ENCODE measurements around the gene MCM3AP. TPM values are rescaled to one million over a fixed set of nuclear protein-coding genes. Genes with fewer than 3 reads are reported as not detected.

MCM3AP gene
- total and polyA plus RNA-seq, 4 donors, result 15.5 to 58.1 (median 33.5) TPM

- no peak overlapping the region for H3K4me3 ChIP-seq (ENCODE audit: low read depth in 1 of 3, low read length in 3 of 3)
- peaks cover 0 to 7% (median 0%) of the 10 kb centered on the region in 4 donors for H3K36me3 ChIP-seq (ENCODE audit: control insufficient read depth in 4 of 4, insufficient read depth in 3 of 4, low read depth in 1 of 4, low read length in 3 of 4)
- H3K27ac ChIP-seq (ENCODE audit: low read depth in 1 of 2, low read length in 2 of 2), result no peak overlapping the region
- no peak for TF ChIP-seq HNF4G (IDR thresholded peaks at IDR 0.05)
- TF ChIP-seq NR2F2 (IDR thresholded peaks at IDR 0.05), result no peak
- no peak for TF ChIP-seq YY1 (IDR thresholded peaks at IDR 0.05)
- TF ChIP-seq, protein P1, sequence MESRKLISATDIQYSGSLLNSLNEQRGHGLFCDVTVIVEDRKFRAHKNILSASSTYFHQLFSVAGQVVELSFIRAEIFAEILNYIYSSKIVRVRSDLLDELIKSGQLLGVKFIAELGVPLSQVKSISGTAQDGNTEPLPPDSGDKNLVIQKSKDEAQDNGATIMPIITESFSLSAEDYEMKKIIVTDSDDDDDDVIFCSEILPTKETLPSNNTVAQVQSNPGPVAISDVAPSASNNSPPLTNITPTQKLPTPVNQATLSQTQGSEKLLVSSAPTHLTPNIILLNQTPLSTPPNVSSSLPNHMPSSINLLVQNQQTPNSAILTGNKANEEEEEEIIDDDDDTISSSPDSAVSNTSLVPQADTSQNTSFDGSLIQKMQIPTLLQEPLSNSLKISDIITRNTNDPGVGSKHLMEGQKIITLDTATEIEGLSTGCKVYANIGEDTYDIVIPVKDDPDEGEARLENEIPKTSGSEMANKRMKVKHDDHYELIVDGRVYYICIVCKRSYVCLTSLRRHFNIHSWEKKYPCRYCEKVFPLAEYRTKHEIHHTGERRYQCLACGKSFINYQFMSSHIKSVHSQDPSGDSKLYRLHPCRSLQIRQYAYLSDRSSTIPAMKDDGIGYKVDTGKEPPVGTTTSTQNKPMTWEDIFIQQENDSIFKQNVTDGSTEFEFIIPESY (IDR thresholded peaks at IDR 0.05), result no peak
- no peak for TF ChIP-seq RXRA (IDR thresholded peaks at IDR 0.05)
- no peak for TF ChIP-seq RAD21 (IDR thresholded peaks at IDR 0.05)
- no peak for TF ChIP-seq FOXA1 (IDR thresholded peaks at IDR 0.05)
- no peak for TF ChIP-seq ATF3 (IDR thresholded peaks at IDR 0.05)
- TF ChIP-seq HNF4A (conservative IDR thresholded peaks at IDR 0.05), result no peak
- TF ChIP-seq, protein P2, sequence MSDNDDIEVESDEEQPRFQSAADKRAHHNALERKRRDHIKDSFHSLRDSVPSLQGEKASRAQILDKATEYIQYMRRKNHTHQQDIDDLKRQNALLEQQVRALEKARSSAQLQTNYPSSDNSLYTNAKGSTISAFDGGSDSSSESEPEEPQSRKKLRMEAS (IDR thresholded peaks at IDR 0.05), result no peak
- TF ChIP-seq, protein P3, sequence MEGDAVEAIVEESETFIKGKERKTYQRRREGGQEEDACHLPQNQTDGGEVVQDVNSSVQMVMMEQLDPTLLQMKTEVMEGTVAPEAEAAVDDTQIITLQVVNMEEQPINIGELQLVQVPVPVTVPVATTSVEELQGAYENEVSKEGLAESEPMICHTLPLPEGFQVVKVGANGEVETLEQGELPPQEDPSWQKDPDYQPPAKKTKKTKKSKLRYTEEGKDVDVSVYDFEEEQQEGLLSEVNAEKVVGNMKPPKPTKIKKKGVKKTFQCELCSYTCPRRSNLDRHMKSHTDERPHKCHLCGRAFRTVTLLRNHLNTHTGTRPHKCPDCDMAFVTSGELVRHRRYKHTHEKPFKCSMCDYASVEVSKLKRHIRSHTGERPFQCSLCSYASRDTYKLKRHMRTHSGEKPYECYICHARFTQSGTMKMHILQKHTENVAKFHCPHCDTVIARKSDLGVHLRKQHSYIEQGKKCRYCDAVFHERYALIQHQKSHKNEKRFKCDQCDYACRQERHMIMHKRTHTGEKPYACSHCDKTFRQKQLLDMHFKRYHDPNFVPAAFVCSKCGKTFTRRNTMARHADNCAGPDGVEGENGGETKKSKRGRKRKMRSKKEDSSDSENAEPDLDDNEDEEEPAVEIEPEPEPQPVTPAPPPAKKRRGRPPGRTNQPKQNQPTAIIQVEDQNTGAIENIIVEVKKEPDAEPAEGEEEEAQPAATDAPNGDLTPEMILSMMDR (IDR thresholded peaks at IDR 0.05; ENCODE audit: low read depth, low read length, missing input control), result no peak
- TF ChIP-seq EGR1 (IDR thresholded peaks at IDR 0.05; ENCODE audit: low read depth in 2 of 2), result no peak
- TF ChIP-seq JUND (IDR thresholded peaks at IDR 0.05), result no peak
- no peak for TF ChIP-seq GABPA (IDR thresholded peaks at IDR 0.05 in 1 of 2, conservative IDR thresholded peaks at IDR 0.05 in 1 of 2)
- TF ChIP-seq FOXA2 (IDR thresholded peaks at IDR 0.05), result no peak
- no peak for TF ChIP-seq TAF1 (conservative IDR thresholded peaks at IDR 0.05)
- TF ChIP-seq SP1 (IDR thresholded peaks at IDR 0.05), result no peak
- TF ChIP-seq, protein P4, sequence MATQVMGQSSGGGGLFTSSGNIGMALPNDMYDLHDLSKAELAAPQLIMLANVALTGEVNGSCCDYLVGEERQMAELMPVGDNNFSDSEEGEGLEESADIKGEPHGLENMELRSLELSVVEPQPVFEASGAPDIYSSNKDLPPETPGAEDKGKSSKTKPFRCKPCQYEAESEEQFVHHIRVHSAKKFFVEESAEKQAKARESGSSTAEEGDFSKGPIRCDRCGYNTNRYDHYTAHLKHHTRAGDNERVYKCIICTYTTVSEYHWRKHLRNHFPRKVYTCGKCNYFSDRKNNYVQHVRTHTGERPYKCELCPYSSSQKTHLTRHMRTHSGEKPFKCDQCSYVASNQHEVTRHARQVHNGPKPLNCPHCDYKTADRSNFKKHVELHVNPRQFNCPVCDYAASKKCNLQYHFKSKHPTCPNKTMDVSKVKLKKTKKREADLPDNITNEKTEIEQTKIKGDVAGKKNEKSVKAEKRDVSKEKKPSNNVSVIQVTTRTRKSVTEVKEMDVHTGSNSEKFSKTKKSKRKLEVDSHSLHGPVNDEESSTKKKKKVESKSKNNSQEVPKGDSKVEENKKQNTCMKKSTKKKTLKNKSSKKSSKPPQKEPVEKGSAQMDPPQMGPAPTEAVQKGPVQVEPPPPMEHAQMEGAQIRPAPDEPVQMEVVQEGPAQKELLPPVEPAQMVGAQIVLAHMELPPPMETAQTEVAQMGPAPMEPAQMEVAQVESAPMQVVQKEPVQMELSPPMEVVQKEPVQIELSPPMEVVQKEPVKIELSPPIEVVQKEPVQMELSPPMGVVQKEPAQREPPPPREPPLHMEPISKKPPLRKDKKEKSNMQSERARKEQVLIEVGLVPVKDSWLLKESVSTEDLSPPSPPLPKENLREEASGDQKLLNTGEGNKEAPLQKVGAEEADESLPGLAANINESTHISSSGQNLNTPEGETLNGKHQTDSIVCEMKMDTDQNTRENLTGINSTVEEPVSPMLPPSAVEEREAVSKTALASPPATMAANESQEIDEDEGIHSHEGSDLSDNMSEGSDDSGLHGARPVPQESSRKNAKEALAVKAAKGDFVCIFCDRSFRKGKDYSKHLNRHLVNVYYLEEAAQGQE (IDR thresholded peaks at IDR 0.05), result no peak
- no peak for DNase-seq (ENCODE audit: low spot score)
- H3K27me3 ChIP-seq (ENCODE audit: control insufficient read depth in 4 of 4, insufficient read depth in 4 of 4, low read length in 3 of 4), result no peaks in the 10 kb centered on the region
- WGBS, result 88% methylated on average over 6 of the region's 6 CpGs
- H3K9me3 ChIP-seq (ENCODE audit: control insufficient read depth in 4 of 4, low read length in 3 of 4), result no peaks in the 10 kb centered on the region
- H3K9ac ChIP-seq (ENCODE audit: low read depth in 1 of 2, low read length in 2 of 2), result no peak overlapping the region
- peaks cover 6 to 18% (median 14%) of the 10 kb centered on the region in 4 donors for H3K4me1 ChIP-seq (ENCODE audit: control insufficient read depth in 4 of 4, insufficient read depth in 4 of 4, low read length in 3 of 4)
Observed at GRCh38 chr21:46289655-46290179, 4.3 kb upstream of the MCM3AP start.

All from liver (tissue), 9 donors.